ENCODE data around the gene TNFRSF9.
A peak's percentile ranks its signal among the peaks of the same experiment; 100 is the strongest.

The TNFRSF9 gene

DNA sequence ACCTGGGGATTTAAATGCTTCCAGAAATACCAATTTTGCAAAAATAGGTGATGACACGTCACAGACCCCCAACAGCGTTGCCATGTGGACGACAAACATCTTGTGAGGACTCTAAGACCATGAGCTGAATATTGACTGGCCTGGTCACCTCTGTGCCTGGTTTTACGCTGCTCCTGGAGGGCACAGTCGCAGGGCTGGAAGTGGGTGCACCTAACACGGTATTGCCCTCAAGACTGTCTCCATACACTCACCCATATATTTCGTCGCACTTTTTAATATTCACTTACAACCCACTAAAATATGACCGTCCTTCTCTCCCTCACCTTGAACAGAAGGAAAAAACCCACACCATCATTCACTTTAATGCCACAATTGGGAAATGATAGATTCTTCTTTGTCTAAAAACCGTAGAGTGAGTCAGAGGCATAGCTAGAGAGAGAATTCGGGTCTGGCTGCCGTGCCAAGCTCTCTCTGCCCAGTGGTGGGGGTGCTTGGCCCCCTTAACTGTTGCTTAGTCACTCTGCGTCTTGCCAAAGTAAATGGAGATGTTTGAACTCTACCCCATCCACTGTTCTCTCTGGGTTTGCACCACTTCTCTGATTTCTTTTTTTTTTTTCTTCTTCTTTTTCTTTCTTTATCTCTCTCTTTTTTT lies 47.0 kb downstream of the TNFRSF9 start:
- whole genome bisulfite sequencing, 2 donors (ENCODE audit: extremely low coverage in 2 of 2, insufficient read length in 2 of 2, insufficient replicate concordance in 1 of 2), result 100% methylated on average over 2 to 3 of the region's 13 CpGs
- H3K14ac ChIP-seq (ENCODE audit: low read length), result no peak overlapping the region
- H3K79me1 ChIP-seq (ENCODE audit: low read depth, low read length), result no peaks in the 10 kb centered on the region
- H3K27me3 ChIP-seq (ENCODE audit: control insufficient read depth in 3 of 3, insufficient read depth in 3 of 3, low read depth in 1 of 3, low read length in 3 of 3), result peaks cover 0 to 7% (median 0%) of the 10 kb centered on the region in 3 experiments
- no peak overlapping the region for H2AFZ ChIP-seq (ENCODE audit: low read length)
- H3K4ac ChIP-seq (ENCODE audit: low read length), result no peak overlapping the region
- no peaks in the 10 kb centered on the region for H3K4me1 ChIP-seq (ENCODE audit: control insufficient read depth in 2 of 2, insufficient read depth in 1 of 2, low read depth in 1 of 2, low read length in 2 of 2)
- no peak overlapping the region for H2BK12ac ChIP-seq (ENCODE audit: low read length)
- no peak overlapping the region for H3K27ac ChIP-seq (replicated peaks; ENCODE audit: low read length)
- H4K91ac ChIP-seq (ENCODE audit: low read depth, low read length, poor library complexity), result no peak overlapping the region
- H2AK5ac ChIP-seq (ENCODE audit: low read depth, low read length), result no peak overlapping the region
- H4K8ac ChIP-seq (ENCODE audit: low read depth, low read length), result no peak overlapping the region
- no peak overlapping the region for H2BK5ac ChIP-seq (ENCODE audit: low read length)
- no peak overlapping the region for H3K23ac ChIP-seq (ENCODE audit: low read depth, low read length, poor library complexity)
- H3K9me3 ChIP-seq (replicated peaks in 1 of 2; ENCODE audit: control insufficient read depth in 2 of 2, insufficient read depth in 1 of 2, low read depth in 1 of 2, low read length in 2 of 2), result no peaks in the 10 kb centered on the region
- DNase-seq (ENCODE audit: low spot score), result no peak
- no peak overlapping the region for H2BK120ac ChIP-seq (ENCODE audit: low read depth, low read length)
- H2BK15ac ChIP-seq (ENCODE audit: low read length), result no peak overlapping the region
- H3K4me3 ChIP-seq (ENCODE audit: low read length in 2 of 2), result no peak overlapping the region
- no peaks in the 10 kb centered on the region for H3K36me3 ChIP-seq (replicated peaks in 1 of 2; ENCODE audit: control insufficient read depth in 2 of 2, insufficient read depth in 2 of 2, low read length in 2 of 2)
- no peak overlapping the region for H3K9ac ChIP-seq (ENCODE audit: low read depth, low read length, poor library complexity)
- no peak overlapping the region for H3K4me2 ChIP-seq (ENCODE audit: insufficient read depth, low read length, poor library complexity, severe bottlenecking)
- H3K18ac ChIP-seq (ENCODE audit: low read length), result no peak overlapping the region

DNA sequence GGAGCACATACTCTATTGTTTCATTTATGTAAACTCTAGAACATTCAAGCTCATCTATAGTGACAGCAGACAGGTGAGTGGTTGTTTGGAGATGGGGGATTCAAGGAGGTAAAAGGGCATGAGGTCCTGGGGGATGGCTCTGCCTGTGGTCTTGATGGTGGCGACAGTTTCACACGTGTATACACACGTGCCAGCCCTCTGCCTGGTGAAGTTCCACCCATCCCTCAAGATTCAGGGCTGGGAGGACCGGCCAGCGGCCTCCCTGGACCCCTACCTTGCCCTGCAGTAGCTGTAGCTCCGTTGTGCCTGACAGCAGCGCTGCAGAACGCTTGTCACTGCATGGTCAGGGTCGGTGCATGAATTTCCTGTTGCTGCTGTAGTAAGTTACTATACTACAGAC lies 48.8 kb downstream of the TNFRSF9 start:
- Histone ChIP-seq H3K18ac (ENCODE audit: low read length) (no peak overlapping the region), H3K36me3 (replicated peaks in 1 of 2; ENCODE audit: control insufficient read depth in 2 of 2, insufficient read depth in 2 of 2, low read length in 2 of 2) (no peaks in the 10 kb centered on the region), H3K4ac (ENCODE audit: low read length) (no peak overlapping the region), H2BK15ac (ENCODE audit: low read length) (no peak overlapping the region), H2BK5ac (ENCODE audit: low read length) (no peak overlapping the region), H3K9ac (ENCODE audit: low read depth, low read length, poor library complexity) (no peak overlapping the region), H3K14ac (ENCODE audit: low read length) (no peak overlapping the region), H3K4me1 (ENCODE audit: control insufficient read depth in 2 of 2, insufficient read depth in 1 of 2, low read depth in 1 of 2, low read length in 2 of 2) (no peaks in the 10 kb centered on the region), H3K23ac (ENCODE audit: low read depth, low read length, poor library complexity) (no peak overlapping the region), H4K8ac (ENCODE audit: low read depth, low read length) (no peak overlapping the region), H4K91ac (ENCODE audit: low read depth, low read length, poor library complexity) (no peak overlapping the region), H2AFZ (ENCODE audit: low read length) (peak overlapping the region; percentile 45), H2AK5ac (ENCODE audit: low read depth, low read length) (no peak overlapping the region), H3K4me2 (ENCODE audit: insufficient read depth, low read length, poor library complexity, severe bottlenecking) (no peak overlapping the region), H3K4me3 (ENCODE audit: low read length in 2 of 2) (no peak overlapping the region), H2BK120ac (ENCODE audit: low read depth, low read length) (no peak overlapping the region), H3K27me3 (ENCODE audit: control insufficient read depth in 3 of 3, insufficient read depth in 3 of 3, low read depth in 1 of 3, low read length in 3 of 3) (peaks cover 0 to 7% (median 0%) of the 10 kb centered on the region in 3 experiments), H3K27ac (replicated peaks; ENCODE audit: low read length) (no peak overlapping the region), H3K9me3 (replicated peaks in 1 of 2; ENCODE audit: control insufficient read depth in 2 of 2, insufficient read depth in 1 of 2, low read depth in 1 of 2, low read length in 2 of 2) (no peaks in the 10 kb centered on the region), H2BK12ac (ENCODE audit: low read length) (no peak overlapping the region), H3K79me1 (ENCODE audit: low read depth, low read length) (no peaks in the 10 kb centered on the region)
- no peak for DNase-seq (ENCODE audit: low spot score)
- WGBS, 2 donors (ENCODE audit: extremely low coverage in 2 of 2, insufficient read length in 2 of 2, insufficient replicate concordance in 1 of 2), result no CpG with 5 or more reads among the region's 9 CpGs

DNA sequence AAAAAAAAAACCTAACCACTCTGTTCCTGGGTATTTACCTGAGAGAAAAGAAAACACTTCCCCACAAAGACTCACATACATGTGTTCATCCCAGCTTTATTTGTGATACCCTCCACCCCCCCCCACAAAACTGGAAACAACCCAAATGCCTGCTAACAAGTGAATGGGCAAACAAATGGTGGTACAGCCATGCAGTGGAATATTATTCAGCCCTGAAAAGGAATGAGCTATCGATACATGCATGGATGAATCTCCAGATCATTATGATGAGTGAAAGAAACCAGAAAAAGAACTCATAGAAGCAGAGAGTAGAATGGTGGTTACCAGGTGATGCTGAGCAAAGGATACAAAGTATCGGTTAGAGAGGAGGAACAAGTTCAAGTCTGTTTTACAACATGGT lies 49.8 kb downstream of the TNFRSF9 start:
- H2AK5ac ChIP-seq (ENCODE audit: low read depth, low read length), result no peak overlapping the region
- no CpG with 5 or more reads among the region's 2 CpGs for WGBS, 2 donors (ENCODE audit: extremely low coverage in 2 of 2, insufficient read length in 2 of 2, insufficient replicate concordance in 1 of 2)
- H2AFZ ChIP-seq (ENCODE audit: low read length), result no peak overlapping the region
- no peak overlapping the region for H3K23ac ChIP-seq (ENCODE audit: low read depth, low read length, poor library complexity)
- no peak overlapping the region for H3K14ac ChIP-seq (ENCODE audit: low read length)
- H3K27ac ChIP-seq (replicated peaks; ENCODE audit: low read length), result no peak overlapping the region
- no peaks in the 10 kb centered on the region for H3K9me3 ChIP-seq (replicated peaks in 1 of 2; ENCODE audit: control insufficient read depth in 2 of 2, insufficient read depth in 1 of 2, low read depth in 1 of 2, low read length in 2 of 2)
- H3K36me3 ChIP-seq (replicated peaks in 1 of 2; ENCODE audit: control insufficient read depth in 2 of 2, insufficient read depth in 2 of 2, low read length in 2 of 2), result no peaks in the 10 kb centered on the region
- no peak overlapping the region for H3K4me2 ChIP-seq (ENCODE audit: insufficient read depth, low read length, poor library complexity, severe bottlenecking)
- H3K79me1 ChIP-seq (ENCODE audit: low read depth, low read length), result no peaks in the 10 kb centered on the region
- no peak overlapping the region for H2BK15ac ChIP-seq (ENCODE audit: low read length)
- H2BK12ac ChIP-seq (ENCODE audit: low read length), result no peak overlapping the region
- no peak overlapping the region for H2BK5ac ChIP-seq (ENCODE audit: low read length)
- no peak overlapping the region for H4K8ac ChIP-seq (ENCODE audit: low read depth, low read length)
- no peak for DNase-seq (ENCODE audit: low spot score)
- no peak overlapping the region for H3K9ac ChIP-seq (ENCODE audit: low read depth, low read length, poor library complexity)
- H3K4ac ChIP-seq (ENCODE audit: low read length), result no peak overlapping the region
- no peaks in the 10 kb centered on the region for H3K4me1 ChIP-seq (ENCODE audit: control insufficient read depth in 2 of 2, insufficient read depth in 1 of 2, low read depth in 1 of 2, low read length in 2 of 2)
- no peak overlapping the region for H3K18ac ChIP-seq (ENCODE audit: low read length)
- H3K27me3 ChIP-seq (ENCODE audit: control insufficient read depth in 3 of 3, insufficient read depth in 3 of 3, low read depth in 1 of 3, low read length in 3 of 3), result peaks cover 0 to 7% (median 2%) of the 10 kb centered on the region in 3 experiments
- H4K91ac ChIP-seq (ENCODE audit: low read depth, low read length, poor library complexity), result no peak overlapping the region
- H3K4me3 ChIP-seq (ENCODE audit: low read length in 2 of 2), result no peak overlapping the region
- H2BK120ac ChIP-seq (ENCODE audit: low read depth, low read length), result no peak overlapping the region

DNA sequence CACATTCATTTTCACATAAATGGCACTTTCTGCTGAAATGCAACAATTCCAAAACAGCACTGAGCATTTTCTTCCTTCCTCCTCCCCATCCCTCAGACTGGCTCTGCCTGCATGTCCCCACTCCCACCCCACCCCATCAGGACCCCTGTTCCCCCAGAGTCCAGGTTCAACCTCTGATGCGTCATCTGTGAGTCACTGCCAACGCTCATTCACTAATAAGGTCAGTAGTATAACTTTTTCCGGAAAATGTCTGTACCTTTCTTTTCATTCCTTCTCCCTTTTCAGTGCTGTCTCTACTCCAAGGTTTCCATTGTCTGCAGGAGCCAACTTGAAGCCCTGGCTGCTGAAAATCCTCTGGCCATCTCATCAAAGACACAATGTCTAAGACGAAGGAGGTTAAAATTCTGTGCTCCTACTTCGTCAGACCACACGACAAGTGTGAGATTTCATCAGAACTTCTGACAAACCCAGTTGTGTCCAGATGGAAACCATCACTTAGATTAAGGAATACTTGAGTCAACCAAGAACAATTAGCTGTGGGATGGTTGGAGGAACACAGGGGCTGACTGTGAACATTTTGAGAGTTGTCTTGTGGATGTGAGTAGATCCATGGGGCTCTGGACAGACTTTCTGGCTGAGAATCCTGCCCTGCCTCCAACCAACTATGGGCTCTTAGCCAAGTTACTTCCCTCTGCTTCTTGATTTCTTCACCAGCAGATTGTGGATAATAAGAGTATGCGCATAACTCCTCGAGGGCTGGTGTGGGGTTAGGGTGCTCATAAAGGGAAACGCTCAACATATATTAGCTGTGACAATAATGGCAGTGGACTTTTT lies 52.2 kb downstream of the TNFRSF9 start:
- Histone ChIP-seq H3K14ac (ENCODE audit: low read length) (no peak overlapping the region), H3K23ac (ENCODE audit: low read depth, low read length, poor library complexity) (no peak overlapping the region), H3K9ac (ENCODE audit: low read depth, low read length, poor library complexity) (no peak overlapping the region), H2BK15ac (ENCODE audit: low read length) (no peak overlapping the region), H3K9me3 (replicated peaks in 1 of 2; ENCODE audit: control insufficient read depth in 2 of 2, insufficient read depth in 1 of 2, low read depth in 1 of 2, low read length in 2 of 2) (no peaks in the 10 kb centered on the region), H3K27ac (replicated peaks; ENCODE audit: low read length) (no peak overlapping the region), H4K8ac (ENCODE audit: low read depth, low read length) (no peak overlapping the region), H3K4ac (ENCODE audit: low read length) (no peak overlapping the region), H4K91ac (ENCODE audit: low read depth, low read length, poor library complexity) (no peak overlapping the region), H2BK12ac (ENCODE audit: low read length) (no peak overlapping the region), H3K4me1 (ENCODE audit: control insufficient read depth in 2 of 2, insufficient read depth in 1 of 2, low read depth in 1 of 2, low read length in 2 of 2) (no peaks in the 10 kb centered on the region), H3K18ac (ENCODE audit: low read length) (no peak overlapping the region), H2BK5ac (ENCODE audit: low read length) (no peak overlapping the region), H3K4me2 (ENCODE audit: insufficient read depth, low read length, poor library complexity, severe bottlenecking) (no peak overlapping the region), H2AFZ (ENCODE audit: low read length) (no peak overlapping the region), H2BK120ac (ENCODE audit: low read depth, low read length) (no peak overlapping the region), H2AK5ac (ENCODE audit: low read depth, low read length) (no peak overlapping the region), H3K4me3 (ENCODE audit: low read length in 2 of 2) (no peak overlapping the region), H3K36me3 (replicated peaks in 1 of 2; ENCODE audit: control insufficient read depth in 2 of 2, insufficient read depth in 2 of 2, low read length in 2 of 2) (no peaks in the 10 kb centered on the region), H3K79me1 (ENCODE audit: low read depth, low read length) (peaks cover 2% of the 10 kb centered on the region), H3K27me3 (ENCODE audit: control insufficient read depth in 3 of 3, insufficient read depth in 3 of 3, low read depth in 1 of 3, low read length in 3 of 3) (peaks cover 0 to 7% (median 2%) of the 10 kb centered on the region in 3 experiments)
- WGBS, 2 donors (ENCODE audit: extremely low coverage in 2 of 2, insufficient read length in 2 of 2, insufficient replicate concordance in 1 of 2), result no CpG with 5 or more reads among the region's 9 CpGs
- DNase-seq (ENCODE audit: low spot score), result no peak
